ENCODE data around the gene IPMK. TPM values are rescaled to one million over a fixed set of nuclear protein-coding genes. Genes with fewer than 3 reads are reported as not detected.
"Not testable (repeated sequence)": the region's sequence is repeated elsewhere in the genome, so short reads cannot be mapped to it uniquely, and the experiment has no call there.

The IPMK gene
- total RNA-seq, 2 donors from 2014 or later, result 3.1 to 4.6 TPM

GRCh38 chr10:58254644-58255043 is 13.1 kb downstream of the IPMK start:
- DNase-seq, result no peak
- Histone ChIP-seq H3K36me3 (replicated peaks in 1 of 2; ENCODE audit: insufficient read depth in 1 of 2, low read depth in 2 of 2) (no peaks in the 10 kb centered on the region), H3K4me1 (no peaks in the 10 kb centered on the region), H3K27me3 (no peaks in the 10 kb centered on the region), H3K4me3 (no peak overlapping the region), H3K27ac (no peak overlapping the region), H3K9me3 (no peaks in the 10 kb centered on the region)
- 0 to 43% methylated on average over 1 of the region's 1 CpG for WGBS, 2 donors
- no peak for ATAC-seq
- intact Hi-C loops (cut with DNase I), result no loop called here
- TF ChIP-seq CTCF (IDR thresholded peaks at IDR 0.05), result no peak
- TF ChIP-seq POLR2A (IDR thresholded peaks at IDR 0.05), result no peak

GRCh38 chr10:58253184-58253583 is 14.5 kb downstream of the IPMK start:
- ATAC-seq (no peak), DNase-seq (no peak)
- 73 to 83% methylated on average over 4 of the region's 4 CpGs for WGBS, 2 donors
- Histone ChIP-seq H3K27me3 (no peaks in the 10 kb centered on the region), H3K27ac (no peak overlapping the region), H3K36me3 (replicated peaks in 1 of 2; ENCODE audit: insufficient read depth in 1 of 2, low read depth in 2 of 2) (no peaks in the 10 kb centered on the region), H3K4me3 (no peak overlapping the region), H3K9me3 (no peaks in the 10 kb centered on the region), H3K4me1 (no peaks in the 10 kb centered on the region)
- no peak for TF ChIP-seq CTCF (IDR thresholded peaks at IDR 0.05)
- TF ChIP-seq POLR2A (IDR thresholded peaks at IDR 0.05), result no peak
- intact Hi-C loops (cut with DNase I), result no loop called here

- H3K4me1 ChIP-seq; intact Hi-C loops (cut with DNase I); H3K4me3 ChIP-seq; H3K36me3 ChIP-seq (replicated peaks in 1 of 2; ENCODE audit: insufficient read depth in 1 of 2, low read depth in 2 of 2); ATAC-seq; DNase-seq; H3K27me3 ChIP-seq; H3K9me3 ChIP-seq; H3K27ac ChIP-seq: not testable (repeated sequence)
- 83% methylated on average over 3 of the region's 3 CpGs for WGBS, 2 donors
Observed at GRCh38 chr10:58244666-58245065, 23.0 kb downstream of the IPMK start.

- intact Hi-C loops (cut with DNase I); ATAC-seq; H3K36me3 ChIP-seq (replicated peaks in 1 of 2; ENCODE audit: insufficient read depth in 1 of 2, low read depth in 2 of 2); H3K4me1 ChIP-seq; DNase-seq; H3K27ac ChIP-seq; H3K9me3 ChIP-seq; H3K27me3 ChIP-seq; H3K4me3 ChIP-seq: not testable (repeated sequence)
- WGBS, 2 donors, result 84 to 85% methylated on average over 8 to 20 of the region's 28 CpGs
Observed at GRCh38 chr10:58244242-58244641, 23.5 kb downstream of the IPMK start.

GRCh38 chr10:58243801-58244200 is 23.9 kb downstream of the IPMK start:
- 94% methylated on average over 30 of the region's 31 CpGs; no CpG with 5 or more reads in 1 of the 2 donors for WGBS, 2 donors
- ATAC-seq; H3K9me3 ChIP-seq; H3K27ac ChIP-seq; H3K4me3 ChIP-seq; H3K27me3 ChIP-seq; H3K36me3 ChIP-seq (replicated peaks in 1 of 2; ENCODE audit: insufficient read depth in 1 of 2, low read depth in 2 of 2); DNase-seq; intact Hi-C loops (cut with DNase I): not testable (repeated sequence)
- H3K4me1 ChIP-seq, result peaks cover 13% of the 10 kb centered on the region

GRCh38 chr10:58243269-58243668 is 24.4 kb downstream of the IPMK start:
- no peak overlapping the region for H3K27ac ChIP-seq
- no peaks in the 10 kb centered on the region for H3K36me3 ChIP-seq (replicated peaks in 1 of 2; ENCODE audit: insufficient read depth in 1 of 2, low read depth in 2 of 2)

More at GRCh38 chr10:58243269-58243668, 24.4 kb downstream of the IPMK start:
- no peak for DNase-seq
- TF ChIP-seq CTCF (IDR thresholded peaks at IDR 0.05) (no peak), POLR2A (IDR thresholded peaks at IDR 0.05) (no peak)
- intact Hi-C loops (cut with DNase I), result no loop called here
- H3K27me3 ChIP-seq, result no peaks in the 10 kb centered on the region
- 94 to 98% methylated on average over 11 to 18 of the region's 18 CpGs for WGBS, 2 donors
- H3K9me3 ChIP-seq, result no peaks in the 10 kb centered on the region
- peaks cover 18% of the 10 kb centered on the region for H3K4me1 ChIP-seq
- H3K4me3 ChIP-seq, result no peak overlapping the region
- ATAC-seq, result no peak

Data from body of pancreas (tissue), 4 donors.